Adrenal gland (tissue), 12 donors: ENCODE data around the gene HBS1L. TPM values are rescaled to one million over a fixed set of nuclear protein-coding genes. Genes with fewer than 3 reads are reported as not detected.

Source experiments
- DNase-seq, 7 donors: peaks; one replicate each; pipeline ENCODE4 v3.0.0-alpha.2; 2019 to 2020
- H3K27ac ChIP-seq, 5 donors: fragments of 200-600 bp; sonication (generic) in 4 of 5; 1 replicate in 3 of 5; 2 replicates in 2 of 5; pipeline versions ENCODE4 v1.5.1 to v1.8.0; 2016 to 2020; ENCODE audit warnings: mild to moderate bottlenecking in 1 of 5
- H3K27me3 ChIP-seq: fragments of 200-600 bp; 2 replicates; pipeline ENCODE4 v1.8.0; 2021
- H3K36me3 ChIP-seq, 2 donors: fragments of 200-600 bp; replicated peaks in 1 of 2; 1 replicate in 1 of 2; 2 replicates in 1 of 2; pipeline versions ENCODE4 v1.5.1 to v1.8.0; 2018 to 2022
- H3K4me1 ChIP-seq, 2 donors: fragments of 200-600 bp; replicated peaks in 1 of 2; 1 replicate in 1 of 2; 2 replicates in 1 of 2; pipeline versions ENCODE4 v1.5.1 to v1.8.0; 2018 to 2021
- H3K4me3 ChIP-seq, 4 donors: fragments of 200-600 bp; sonication (generic) in 3 of 4; one replicate each; pipeline ENCODE4 v1.5.1; 2016 to 2018
- H3K9me3 ChIP-seq, 3 donors: fragments of 200-600 bp; sonication (generic) in 1 of 3; replicated peaks in 1 of 3; 1 replicate in 2 of 3; 2 replicates in 1 of 3; pipeline versions ENCODE4 v1.5.1 to v1.8.0; 2016 to 2021
- POLR2A ChIP-seq, 2 donors: fragments of 450-650 bp; IDR thresholded peaks; one replicate each; pipeline ENCODE4 v1.6.1; 2017; ENCODE audit warnings: antibody characterized with exemption in 2 of 2, mild to moderate bottlenecking in 2 of 2, moderate library complexity in 1 of 2
- WGBS, 4 donors: extraction: QIAGEN DNeasy Blood & Tissue Kit in 2 of 4; methylation state at CpG; one replicate each; pipeline versions ENCODE4 v1.1.5 to v1.1.7; 2013 to 2017; 5-methylcytosine and 5-hydroxymethylcytosine counted together
- intact Hi-C, 2 donors: fragments of 100-400 bp; cut with DNase I; formaldehyde crosslinking; loops; one replicate each; pipeline versions ENCODE4 v1.14.1 to v1.15.0; 2022 to 2023
- polyA plus RNA-seq, 3 donors: library from polyadenylated mRNA; stranded (reverse); fragments of 200-250 nt in 2 of 3; fragments of 350-450 nt in 1 of 3; fragmentation: Illumina TruSeq in 1 of 3; extraction: RNeasy Lipid Tissue Mini Kit (QIAGEN cat#74804) in 1 of 3; gene quantifications; one replicate each; pipeline ENCODE4 v1.2.3, GENCODE V29; 2013 to 2014
- total RNA-seq, 9 donors: library from RNA; depleted of rRNA in 4 of 9; stranded (reverse); fragments of >200 nt in 4 of 9; fragments of 120-200 nt in 1 of 9; fragmentation: NEBNext Ultra II Directional in 1 of 9; extraction: Animal tissue kit (Norgen Biotek cat#: 25700) in 1 of 9; gene quantifications; one replicate each; pipeline versions ENCODE4 v1.1.0 to v1.2.4, GENCODE V29; 2013 to 2023
- TF ChIP-seq, protein P1 (sequence below), 6 experiments: fragments of 450-650 bp in 4 of 6; fragments of 200-600 bp in 2 of 6; sonication (generic) in 1 of 6; IDR thresholded peaks; 1 replicate in 5 of 6; 2 replicates in 1 of 6; pipeline versions ENCODE4 v1.5.1 to v1.8.0; 2016 to 2021; ENCODE audit warnings: antibody characterized with exemption in 6 of 6, mild to moderate bottlenecking in 2 of 6, moderate library complexity in 1 of 6
- donor health status: healthy with polysubstance abuse.
- donor health status: Bipolar disorder and iron deficiency.
- donor health status: DM: yes; HTN: yes; CAD: no.
- donor health status: DM: no; HTN: no; CAD: no.
- donor health status: DM: no; HTN: no; CAD: no.
- donor health status: DM: yes; HTN: yes; CAD: no.

The HBS1L gene
- total and polyA plus RNA-seq, 12 donors = 17.0 to 121 (median 58.4) TPM

DNA sequence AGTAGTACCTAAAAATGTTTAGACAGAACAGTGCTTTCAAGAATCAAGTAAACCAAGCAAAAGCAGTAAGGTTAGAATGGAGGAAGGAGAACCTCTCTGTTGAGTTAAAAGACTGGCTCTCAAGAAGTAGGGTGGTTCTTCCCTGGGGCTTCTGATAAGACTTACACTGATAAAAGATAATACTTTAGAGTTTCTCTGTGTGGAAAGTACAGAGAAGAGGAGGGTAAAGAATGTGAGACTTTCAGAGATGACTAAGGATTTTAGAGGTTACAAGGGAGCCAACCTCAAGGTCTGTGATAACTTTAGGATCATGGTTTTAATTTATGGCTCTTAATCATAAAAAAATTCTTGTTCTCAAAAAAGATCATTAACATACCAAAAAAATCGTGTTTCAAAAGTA, 73.8 kb downstream of the HBS1L start:
- Histone ChIP-seq H3K4me1 (peaks cover 0 to 6% of the 10 kb centered on the region in 2 donors), H3K27ac (peak overlapping the region in 2 of 5 donors; percentile 24 to 35), H3K4me3 (no peak overlapping the region), H3K36me3 (peaks cover 0 to 4% of the 10 kb centered on the region in 2 donors), H3K27me3 (no peaks in the 10 kb centered on the region), H3K9me3 (no peaks in the 10 kb centered on the region)
- TF ChIP-seq, protein P1, sequence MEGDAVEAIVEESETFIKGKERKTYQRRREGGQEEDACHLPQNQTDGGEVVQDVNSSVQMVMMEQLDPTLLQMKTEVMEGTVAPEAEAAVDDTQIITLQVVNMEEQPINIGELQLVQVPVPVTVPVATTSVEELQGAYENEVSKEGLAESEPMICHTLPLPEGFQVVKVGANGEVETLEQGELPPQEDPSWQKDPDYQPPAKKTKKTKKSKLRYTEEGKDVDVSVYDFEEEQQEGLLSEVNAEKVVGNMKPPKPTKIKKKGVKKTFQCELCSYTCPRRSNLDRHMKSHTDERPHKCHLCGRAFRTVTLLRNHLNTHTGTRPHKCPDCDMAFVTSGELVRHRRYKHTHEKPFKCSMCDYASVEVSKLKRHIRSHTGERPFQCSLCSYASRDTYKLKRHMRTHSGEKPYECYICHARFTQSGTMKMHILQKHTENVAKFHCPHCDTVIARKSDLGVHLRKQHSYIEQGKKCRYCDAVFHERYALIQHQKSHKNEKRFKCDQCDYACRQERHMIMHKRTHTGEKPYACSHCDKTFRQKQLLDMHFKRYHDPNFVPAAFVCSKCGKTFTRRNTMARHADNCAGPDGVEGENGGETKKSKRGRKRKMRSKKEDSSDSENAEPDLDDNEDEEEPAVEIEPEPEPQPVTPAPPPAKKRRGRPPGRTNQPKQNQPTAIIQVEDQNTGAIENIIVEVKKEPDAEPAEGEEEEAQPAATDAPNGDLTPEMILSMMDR (IDR thresholded peaks at IDR 0.05) = no peak
- TF ChIP-seq POLR2A (IDR thresholded peaks at IDR 0.05) = no peak
- WGBS, 4 donors = 27 to 43% (median 32%) methylated on average over 1 of the region's 1 CpG
- intact Hi-C loops = no loop called here
- no peak for DNase-seq

DNA sequence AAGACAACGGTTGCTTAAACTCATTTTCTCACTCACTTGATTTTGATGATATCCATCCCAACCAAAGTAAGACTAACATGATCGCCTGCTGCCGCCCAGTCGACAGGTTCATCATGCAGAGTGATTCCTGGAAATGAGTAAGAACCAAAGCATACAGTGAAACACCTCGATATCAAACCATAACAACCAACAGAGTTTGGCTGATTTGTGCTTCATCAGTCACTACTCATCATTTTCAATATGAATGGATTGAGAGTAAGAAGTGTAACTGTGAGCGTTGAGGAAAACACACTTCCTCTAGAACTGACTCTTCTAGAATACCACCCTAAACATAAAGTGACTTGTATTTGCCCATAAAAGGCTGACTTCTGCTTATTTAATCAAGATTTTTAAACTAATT, 75.5 kb downstream of the HBS1L start:
- Histone ChIP-seq H3K4me1 (peaks cover 0 to 6% of the 10 kb centered on the region in 2 donors), H3K27ac (no peak overlapping the region), H3K27me3 (no peaks in the 10 kb centered on the region), H3K36me3 (peaks cover 0 to 4% of the 10 kb centered on the region in 2 donors), H3K9me3 (no peaks in the 10 kb centered on the region), H3K4me3 (no peak overlapping the region)
- 89 to 97% (median 95%) methylated on average over 6 of the region's 6 CpGs for WGBS, 4 donors
- no peak for DNase-seq
- TF ChIP-seq, protein P1 (IDR thresholded peaks at IDR 0.05) = no peak
- TF ChIP-seq POLR2A (IDR thresholded peaks at IDR 0.05) = no peak
- intact Hi-C loops = no loop called here

DNA sequence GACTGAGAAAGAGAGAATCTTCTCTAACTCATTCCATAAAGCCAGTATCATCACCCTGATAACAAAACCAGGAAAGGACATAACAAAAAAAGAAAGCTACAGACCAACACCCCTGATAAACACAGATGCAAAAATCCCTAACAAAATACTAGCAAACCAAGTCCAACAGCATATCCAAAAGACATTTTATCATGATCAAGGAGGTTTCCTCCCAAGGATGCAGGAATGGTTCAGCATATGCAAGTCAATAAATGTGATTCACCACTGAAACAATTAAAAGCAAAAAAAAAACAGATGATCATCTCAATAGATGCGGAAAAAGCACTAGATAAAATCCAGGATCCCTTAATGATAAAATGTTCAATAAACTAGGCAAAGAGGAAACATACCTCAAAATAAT, 80.3 kb downstream of the HBS1L start:
- intact Hi-C loops = no loop called here
- WGBS, 4 donors = 95 to 99% (median 97%) methylated on average over 1 of the region's 1 CpG
- TF ChIP-seq, protein P1 (IDR thresholded peaks at IDR 0.05) = no peak
- TF ChIP-seq POLR2A (IDR thresholded peaks at IDR 0.05) = no peak
- Histone ChIP-seq H3K4me3 (no peak overlapping the region), H3K9me3 (no peaks in the 10 kb centered on the region), H3K36me3 (peaks cover 0 to 4% of the 10 kb centered on the region in 2 donors), H3K27me3 (no peaks in the 10 kb centered on the region), H3K4me1 (no peaks in the 10 kb centered on the region), H3K27ac (no peak overlapping the region)
- no peak for DNase-seq

DNA sequence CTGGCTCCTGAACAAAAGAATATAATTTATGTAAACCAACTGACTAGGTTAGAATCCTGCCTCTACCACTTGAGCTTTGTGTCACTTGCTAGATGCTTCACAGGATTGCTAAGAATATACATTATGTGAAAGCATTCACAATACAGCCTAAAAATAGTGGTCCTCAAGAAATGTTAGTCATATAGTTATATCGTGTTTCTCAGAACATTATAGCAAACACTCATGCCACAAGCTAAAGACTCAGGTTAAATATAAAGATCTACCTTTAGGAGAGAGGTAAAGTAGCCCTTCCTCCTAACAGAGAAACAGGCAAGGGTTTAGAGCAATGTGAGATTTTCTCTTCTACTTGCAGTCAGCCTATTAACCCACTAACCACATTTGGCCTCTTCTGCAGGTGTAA, 86.9 kb downstream of the HBS1L start:
- Histone ChIP-seq H3K9me3 (no peaks in the 10 kb centered on the region), H3K36me3 (peaks cover 0 to 11% of the 10 kb centered on the region in 2 donors), H3K27ac (no peak overlapping the region), H3K27me3 (no peaks in the 10 kb centered on the region), H3K4me1 (peaks cover 0 to 11% of the 10 kb centered on the region in 2 donors), H3K4me3 (no peak overlapping the region)
- no peak for DNase-seq
- intact Hi-C loops = no loop called here
- TF ChIP-seq, protein P1 (IDR thresholded peaks at IDR 0.05) = no peak
- TF ChIP-seq POLR2A (IDR thresholded peaks at IDR 0.05) = no peak
- WGBS, 4 donors = 76 to 100% (median 97%) methylated on average over 1 of the region's 1 CpG
